H1 (cell line): ENCODE results near the gene IL1RAP. TPM values are rescaled to one million over a fixed set of nuclear protein-coding genes. Genes with fewer than 3 reads are reported as not detected.

Source experiments
- CTCF ChIA-PET: fragments of 300-600 bp; sonication (Branson Sonifier 250); formaldehyde crosslinking; loops from one replicate; lab custom pipeline; 2021; ENCODE audit not compliant: partially characterized antibody; lab: Charles Lee
- POLR2A ChIA-PET: fragments of 300-600 bp; sonication (Branson Sonifier 250); formaldehyde crosslinking; loops from one replicate; lab custom pipeline; 2021; ENCODE audit warnings: inconsistent platforms; ENCODE audit not compliant: partially characterized antibody; lab: Charles Lee
- DNase-seq, 2 experiments: peaks; one replicate each; pipeline versions ENCODE4 v3.0.0 to v3.0.0-alpha.2; 2010 to 2022; ENCODE audit warnings: low spot score in 2 of 2, low read depth in 1 of 2, mixed read lengths in 1 of 2
- FAIRE-seq: peaks from 2 replicates; lab custom pipeline; 2011; peaks lifted over from hg19 to GRCh38; lab: Jason Lieb, UNC
- H2AFZ ChIP-seq: 2 replicates; pipeline ENCODE4 v1.8.1; 2012; ENCODE audit warnings: low read length, inconsistent platforms
- H2AK5ac ChIP-seq: 2 replicates; pipeline ENCODE4 v1.6.1; 2013; ENCODE audit warnings: low read depth, low read length
- H2BK120ac ChIP-seq: replicated peaks from 2 replicates; pipeline ENCODE3; 2013; ENCODE audit warnings: low read depth, low read length, inconsistent platforms
- H2BK12ac ChIP-seq: 2 replicates; pipeline ENCODE4 v1.6.1; 2013; ENCODE audit warnings: low read depth, low read length
- H2BK15ac ChIP-seq: 2 replicates; pipeline ENCODE4 v1.6.1; 2013; ENCODE audit warnings: low read length
- H2BK20ac ChIP-seq: 2 replicates; pipeline ENCODE4 v1.6.1; 2013; ENCODE audit warnings: low read length
- H2BK5ac ChIP-seq: 2 replicates; pipeline ENCODE4 v1.6.1; 2013; ENCODE audit warnings: low read depth, low read length
- H3K14ac ChIP-seq: 2 replicates; pipeline ENCODE4 v1.6.1; 2013; ENCODE audit warnings: inconsistent platforms; ENCODE audit not compliant: insufficient read length
- H3K18ac ChIP-seq: 2 replicates; pipeline ENCODE4 v1.6.1; 2013; ENCODE audit warnings: low read length; ENCODE audit errors: extremely low read depth
- H3K23ac ChIP-seq: 2 replicates; pipeline ENCODE4 v1.6.1; 2013; ENCODE audit warnings: inconsistent platforms; ENCODE audit not compliant: insufficient read length
- H3K23me2 ChIP-seq: 2 replicates; pipeline ENCODE4 v1.6.1; 2013; ENCODE audit warnings: low read depth, low read length
- H3K27ac ChIP-seq: 2 replicates; pipeline ENCODE4 v1.6.1; 2011; ENCODE audit warnings: low read depth, low read length, inconsistent platforms
- H3K27me3 ChIP-seq, 4 experiments: replicated peaks in 1 of 4; 1 replicate in 1 of 4; 2 replicates in 3 of 4; pipeline versions ENCODE4 v1.6.1 to v1.8.1; 2011 to 2013; ENCODE audit warnings: low read length in 3 of 4, mild to moderate bottlenecking in 3 of 4, inconsistent platforms in 2 of 4, mixed read lengths in 2 of 4, moderate library complexity in 1 of 4; ENCODE audit not compliant: control insufficient read depth in 3 of 4, insufficient read depth in 3 of 4; ENCODE audit errors: extremely low read depth in 1 of 4
- H3K36me3 ChIP-seq, 4 experiments: 2 replicates each; pipeline versions ENCODE4 v1.6.1 to v1.8.1; 2011 to 2013; ENCODE audit warnings: mild to moderate bottlenecking in 4 of 4, low read length in 3 of 4, moderate library complexity in 2 of 4, control low read depth in 1 of 4, inconsistent platforms in 1 of 4; ENCODE audit not compliant: insufficient read depth in 4 of 4, control insufficient read depth in 2 of 4
- H3K4ac ChIP-seq: replicated peaks from 2 replicates; pipeline ENCODE3; 2013; ENCODE audit warnings: low read length, low read depth, mixed read lengths, inconsistent platforms; ENCODE audit not compliant: insufficient read length
- H3K4me1 ChIP-seq, 4 experiments: replicated peaks in 1 of 4; 1 replicate in 1 of 4; 2 replicates in 3 of 4; pipeline versions ENCODE4 v1.6.1 to v1.8.1; 2011 to 2013; ENCODE audit warnings: low read length in 3 of 4, inconsistent platforms in 2 of 4, mixed read lengths in 1 of 4; ENCODE audit not compliant: insufficient read depth in 4 of 4, control insufficient read depth in 3 of 4
- H3K4me2 ChIP-seq, 2 experiments: 2 replicates each; pipeline versions ENCODE4 v1.6.1 to v1.8.1; 2011 to 2013; ENCODE audit warnings: low read depth in 2 of 2, low read length in 2 of 2, control low read depth in 1 of 2, inconsistent platforms in 1 of 2, mild to moderate bottlenecking in 1 of 2; ENCODE audit not compliant: insufficient read depth in 1 of 2
- H3K4me3 ChIP-seq, 4 experiments: fragments of 200-600, 300-600 bp in 1 of 4; sonication (generic), shearing (Covaris generic), sonication (Bioruptor Twin) in 1 of 4; 2 replicates each; pipeline versions ENCODE4 v1.5.1 to v1.8.1; 2011 to 2016; ENCODE audit warnings: low read length in 4 of 4, low read depth in 3 of 4, control low read depth in 2 of 4, inconsistent platforms in 2 of 4, mild to moderate bottlenecking in 2 of 4, mixed read lengths in 1 of 4, moderate library complexity in 1 of 4; ENCODE audit not compliant: insufficient read depth in 2 of 4; ENCODE audit errors: extremely low read depth in 1 of 4
- H3K56ac ChIP-seq: replicated peaks from 2 replicates; pipeline ENCODE3; 2013; ENCODE audit warnings: low read depth, mild to moderate bottlenecking, mixed read lengths, low read length, inconsistent platforms; ENCODE audit not compliant: insufficient read length
- H3K79me1 ChIP-seq: 2 replicates; pipeline ENCODE4 v1.6.1; 2013; ENCODE audit warnings: low read depth, low read length, control low read depth
- H3K79me2 ChIP-seq, 2 experiments: 2 replicates each; pipeline versions ENCODE4 v1.6.1 to v1.8.1; 2012 to 2013; ENCODE audit warnings: low read length in 2 of 2, mild to moderate bottlenecking in 2 of 2, inconsistent platforms in 1 of 2; ENCODE audit not compliant: insufficient read depth in 2 of 2, control insufficient read depth in 1 of 2
- H3K9ac ChIP-seq, 4 experiments: replicated peaks in 1 of 4; 1 replicate in 1 of 4; 2 replicates in 3 of 4; pipeline versions ENCODE4 v1.6.1 to v1.8.1; 2011 to 2013; ENCODE audit warnings: low read depth in 3 of 4, low read length in 3 of 4, control low read depth in 2 of 4, mild to moderate bottlenecking in 2 of 4, moderate library complexity in 2 of 4, inconsistent platforms in 1 of 4; ENCODE audit errors: extremely low read depth in 1 of 4
- H3K9me3 ChIP-seq, 2 experiments: 2 replicates each; pipeline versions ENCODE4 v1.6.1 to v1.8.1; 2012 to 2013; ENCODE audit warnings: mild to moderate bottlenecking in 2 of 2, moderate library complexity in 2 of 2, control low read depth in 1 of 2, inconsistent platforms in 1 of 2, low read depth in 1 of 2, low read length in 1 of 2, mixed read lengths in 1 of 2; ENCODE audit not compliant: insufficient read depth in 2 of 2
- H4K20me1 ChIP-seq, 2 experiments: replicated peaks in 1 of 2; 2 replicates each; pipeline versions ENCODE3 to v1.8.1; 2011 to 2013; ENCODE audit warnings: inconsistent platforms in 2 of 2, low read length in 2 of 2, mild to moderate bottlenecking in 1 of 2; ENCODE audit not compliant: insufficient read depth in 2 of 2, control insufficient read depth in 1 of 2
- H4K5ac ChIP-seq: 2 replicates; pipeline ENCODE4 v1.6.1; 2013; ENCODE audit warnings: low read length, low read depth, mixed read lengths, inconsistent platforms; ENCODE audit not compliant: insufficient read length
- H4K8ac ChIP-seq: 2 replicates; pipeline ENCODE4 v1.8.0; 2013; ENCODE audit warnings: mild to moderate bottlenecking, moderate library complexity, low read length, inconsistent platforms; ENCODE audit not compliant: insufficient read depth; ENCODE audit errors: extremely low read depth
- H4K91ac ChIP-seq: replicated peaks from 2 replicates; pipeline ENCODE3; 2013; ENCODE audit warnings: low read length, mixed read lengths, inconsistent platforms; ENCODE audit not compliant: insufficient read length
- polyA plus RNA-seq, 7 experiments: library from polyadenylated mRNA; depleted of rRNA in 3 of 7; stranded (reverse) in 5 of 7; unstranded in 2 of 7; fragments of >200 nt in 5 of 7; fragments of 200-250 nt in 2 of 7; gene quantifications; 1 replicate in 5 of 7; 2 replicates in 1 of 7; 4 replicates in 1 of 7; pipeline versions ENCODE4 v1.2.1 to v1.2.3, GENCODE V29; 2011 to 2013; ENCODE audit warnings: missing spikeins in 2 of 7, mixed read lengths in 2 of 7
- total RNA-seq: library from RNA; stranded (reverse); fragmentation: NEBNext Ultra II Directional; extraction: Animal tissue kit (Norgen Biotek cat#: 25700); gene quantifications from 2 replicates; pipeline ENCODE4 v1.2.1, GENCODE V29; 2021
- TF ChIP-seq, protein P1 (sequence below): fragments of 300-600 bp; sonication (generic); IDR thresholded peaks from 2 replicates; pipeline ENCODE4 v1.7.1; 2012; ENCODE audit warnings: low read length, moderate library complexity, mild to moderate bottlenecking, inconsistent platforms; ENCODE audit not compliant: insufficient replicate concordance

Gene IL1RAP
- total and polyA plus RNA-seq, 2 of the 8 experiments (the other 6 are each of a cell fraction or from before 2014, with no cell fraction given) = 2.4 to 3.9 TPM

DNA sequence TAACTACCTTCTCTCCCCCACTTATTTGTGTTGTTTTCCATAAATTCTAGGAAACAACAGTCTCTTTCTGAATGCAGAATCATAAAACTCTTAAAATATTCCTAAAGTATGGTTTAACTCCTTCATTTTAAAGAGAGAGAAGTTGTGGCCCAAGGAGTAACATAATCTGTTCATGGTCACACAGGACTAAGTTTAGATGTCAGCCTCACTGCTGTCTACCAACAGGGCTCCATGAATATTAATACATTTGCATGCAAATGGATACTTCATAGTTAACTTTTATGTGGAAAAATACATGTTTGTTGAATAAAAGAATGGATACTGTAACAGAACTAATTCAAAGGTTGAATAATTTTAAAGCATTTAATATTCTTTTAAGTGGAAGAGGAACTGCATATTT lies 18.5 kb upstream of the IL1RAP start:
- ChIA-PET POLR2A (no interaction called here), CTCF (interaction anchor here (0.9 to 1.2 kb wide), 2 partner anchors 9 to 19 kb away, joined by 3 read pairs; no protein-coding TSS in a partner anchor)
- no peaks in the 10 kb centered on the region for H4K20me1 ChIP-seq
- FAIRE-seq (no peak), DNase-seq (no peak)
- H2AFZ ChIP-seq = no peak overlapping the region
- no peak overlapping the region for H3K56ac ChIP-seq
- H3K9me3 ChIP-seq = no peaks in the 10 kb centered on the region
- no peak overlapping the region for H3K9ac ChIP-seq
- H3K23me2 ChIP-seq = no peaks in the 10 kb centered on the region; the same call in 1 of the 2 replicates
- H3K4me3 ChIP-seq = no peak overlapping the region
- H4K5ac ChIP-seq = no peak overlapping the region
- H3K27ac ChIP-seq = no peak overlapping the region
- H4K8ac ChIP-seq = no peak overlapping the region
- H3K4ac ChIP-seq = no peak overlapping the region
- no peak overlapping the region for H3K23ac ChIP-seq
- no peak overlapping the region for H2AK5ac ChIP-seq
- no peak overlapping the region for H3K4me2 ChIP-seq
- no peak overlapping the region for H4K91ac ChIP-seq
- H2BK15ac ChIP-seq = no peak overlapping the region
- H3K36me3 ChIP-seq = no peaks in the 10 kb centered on the region
- H2BK5ac ChIP-seq = no peak overlapping the region
- no peaks in the 10 kb centered on the region for H3K79me2 ChIP-seq
- no peak overlapping the region for H3K14ac ChIP-seq
- no peak overlapping the region for H2BK120ac ChIP-seq
- H3K27me3 ChIP-seq = no peaks in the 10 kb centered on the region
- H2BK12ac ChIP-seq = no peak overlapping the region
- no peaks in the 10 kb centered on the region for H3K4me1 ChIP-seq
- H3K79me1 ChIP-seq = no peaks in the 10 kb centered on the region
- H2BK20ac ChIP-seq = no peak overlapping the region
- H3K18ac ChIP-seq = no peak overlapping the region
- TF ChIP-seq, protein P1, sequence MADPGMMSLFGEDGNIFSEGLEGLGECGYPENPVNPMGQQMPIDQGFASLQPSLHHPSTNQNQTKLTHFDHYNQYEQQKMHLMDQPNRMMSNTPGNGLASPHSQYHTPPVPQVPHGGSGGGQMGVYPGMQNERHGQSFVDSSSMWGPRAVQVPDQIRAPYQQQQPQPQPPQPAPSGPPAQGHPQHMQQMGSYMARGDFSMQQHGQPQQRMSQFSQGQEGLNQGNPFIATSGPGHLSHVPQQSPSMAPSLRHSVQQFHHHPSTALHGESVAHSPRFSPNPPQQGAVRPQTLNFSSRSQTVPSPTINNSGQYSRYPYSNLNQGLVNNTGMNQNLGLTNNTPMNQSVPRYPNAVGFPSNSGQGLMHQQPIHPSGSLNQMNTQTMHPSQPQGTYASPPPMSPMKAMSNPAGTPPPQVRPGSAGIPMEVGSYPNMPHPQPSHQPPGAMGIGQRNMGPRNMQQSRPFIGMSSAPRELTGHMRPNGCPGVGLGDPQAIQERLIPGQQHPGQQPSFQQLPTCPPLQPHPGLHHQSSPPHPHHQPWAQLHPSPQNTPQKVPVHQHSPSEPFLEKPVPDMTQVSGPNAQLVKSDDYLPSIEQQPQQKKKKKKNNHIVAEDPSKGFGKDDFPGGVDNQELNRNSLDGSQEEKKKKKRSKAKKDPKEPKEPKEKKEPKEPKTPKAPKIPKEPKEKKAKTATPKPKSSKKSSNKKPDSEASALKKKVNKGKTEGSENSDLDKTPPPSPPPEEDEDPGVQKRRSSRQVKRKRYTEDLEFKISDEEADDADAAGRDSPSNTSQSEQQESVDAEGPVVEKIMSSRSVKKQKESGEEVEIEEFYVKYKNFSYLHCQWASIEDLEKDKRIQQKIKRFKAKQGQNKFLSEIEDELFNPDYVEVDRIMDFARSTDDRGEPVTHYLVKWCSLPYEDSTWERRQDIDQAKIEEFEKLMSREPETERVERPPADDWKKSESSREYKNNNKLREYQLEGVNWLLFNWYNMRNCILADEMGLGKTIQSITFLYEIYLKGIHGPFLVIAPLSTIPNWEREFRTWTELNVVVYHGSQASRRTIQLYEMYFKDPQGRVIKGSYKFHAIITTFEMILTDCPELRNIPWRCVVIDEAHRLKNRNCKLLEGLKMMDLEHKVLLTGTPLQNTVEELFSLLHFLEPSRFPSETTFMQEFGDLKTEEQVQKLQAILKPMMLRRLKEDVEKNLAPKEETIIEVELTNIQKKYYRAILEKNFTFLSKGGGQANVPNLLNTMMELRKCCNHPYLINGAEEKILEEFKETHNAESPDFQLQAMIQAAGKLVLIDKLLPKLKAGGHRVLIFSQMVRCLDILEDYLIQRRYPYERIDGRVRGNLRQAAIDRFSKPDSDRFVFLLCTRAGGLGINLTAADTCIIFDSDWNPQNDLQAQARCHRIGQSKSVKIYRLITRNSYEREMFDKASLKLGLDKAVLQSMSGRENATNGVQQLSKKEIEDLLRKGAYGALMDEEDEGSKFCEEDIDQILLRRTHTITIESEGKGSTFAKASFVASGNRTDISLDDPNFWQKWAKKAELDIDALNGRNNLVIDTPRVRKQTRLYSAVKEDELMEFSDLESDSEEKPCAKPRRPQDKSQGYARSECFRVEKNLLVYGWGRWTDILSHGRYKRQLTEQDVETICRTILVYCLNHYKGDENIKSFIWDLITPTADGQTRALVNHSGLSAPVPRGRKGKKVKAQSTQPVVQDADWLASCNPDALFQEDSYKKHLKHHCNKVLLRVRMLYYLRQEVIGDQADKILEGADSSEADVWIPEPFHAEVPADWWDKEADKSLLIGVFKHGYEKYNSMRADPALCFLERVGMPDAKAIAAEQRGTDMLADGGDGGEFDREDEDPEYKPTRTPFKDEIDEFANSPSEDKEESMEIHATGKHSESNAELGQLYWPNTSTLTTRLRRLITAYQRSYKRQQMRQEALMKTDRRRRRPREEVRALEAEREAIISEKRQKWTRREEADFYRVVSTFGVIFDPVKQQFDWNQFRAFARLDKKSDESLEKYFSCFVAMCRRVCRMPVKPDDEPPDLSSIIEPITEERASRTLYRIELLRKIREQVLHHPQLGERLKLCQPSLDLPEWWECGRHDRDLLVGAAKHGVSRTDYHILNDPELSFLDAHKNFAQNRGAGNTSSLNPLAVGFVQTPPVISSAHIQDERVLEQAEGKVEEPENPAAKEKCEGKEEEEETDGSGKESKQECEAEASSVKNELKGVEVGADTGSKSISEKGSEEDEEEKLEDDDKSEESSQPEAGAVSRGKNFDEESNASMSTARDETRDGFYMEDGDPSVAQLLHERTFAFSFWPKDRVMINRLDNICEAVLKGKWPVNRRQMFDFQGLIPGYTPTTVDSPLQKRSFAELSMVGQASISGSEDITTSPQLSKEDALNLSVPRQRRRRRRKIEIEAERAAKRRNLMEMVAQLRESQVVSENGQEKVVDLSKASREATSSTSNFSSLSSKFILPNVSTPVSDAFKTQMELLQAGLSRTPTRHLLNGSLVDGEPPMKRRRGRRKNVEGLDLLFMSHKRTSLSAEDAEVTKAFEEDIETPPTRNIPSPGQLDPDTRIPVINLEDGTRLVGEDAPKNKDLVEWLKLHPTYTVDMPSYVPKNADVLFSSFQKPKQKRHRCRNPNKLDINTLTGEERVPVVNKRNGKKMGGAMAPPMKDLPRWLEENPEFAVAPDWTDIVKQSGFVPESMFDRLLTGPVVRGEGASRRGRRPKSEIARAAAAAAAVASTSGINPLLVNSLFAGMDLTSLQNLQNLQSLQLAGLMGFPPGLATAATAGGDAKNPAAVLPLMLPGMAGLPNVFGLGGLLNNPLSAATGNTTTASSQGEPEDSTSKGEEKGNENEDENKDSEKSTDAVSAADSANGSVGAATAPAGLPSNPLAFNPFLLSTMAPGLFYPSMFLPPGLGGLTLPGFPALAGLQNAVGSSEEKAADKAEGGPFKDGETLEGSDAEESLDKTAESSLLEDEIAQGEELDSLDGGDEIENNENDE = no peak
